Fibroblast of the conjunctiva (primary cell): Measurements from ENCODE around the gene LY86.

Experiments
- DNase-seq: peaks from one replicate; pipeline ENCODE4 v3.0.0-alpha.2; 2010; ENCODE audit warnings: low read depth

LY86 gene

GRCh38 chr6:6682225-6682624 lies 93.7 kb downstream of the LY86 start:
- no peak for DNase-seq

- no peak for DNase-seq
These were observed 95.7 kb downstream of the LY86 start for GRCh38 chr6:6683969-6684833.

- DNase-seq: no peak
These were observed 96.9 kb downstream of the LY86 start for GRCh38 chr6:6685249-6686040.

- no peak for DNase-seq
These were observed 97.7 kb downstream of the LY86 start for GRCh38 chr6:6686176-6686575.

GRCh38 chr6:6686748-6687601 lies 98.5 kb downstream of the LY86 start:
- DNase-seq: no peak

GRCh38 chr6:6688283-6688682 lies 99.8 kb downstream of the LY86 start:
- no peak for DNase-seq

- no peak for DNase-seq
These were observed 100.4 kb downstream of the LY86 start for GRCh38 chr6:6688951-6689350.

- DNase-seq: no peak
These were observed 101.1 kb downstream of the LY86 start for GRCh38 chr6:6689400-6690143.

- no peak for DNase-seq
These were observed 101.6 kb downstream of the LY86 start for GRCh38 chr6:6690144-6690483.

GRCh38 chr6:6694368-6694780 lies 105.9 kb downstream of the LY86 start:
- DNase-seq: no peak

- no peak for DNase-seq
These were observed 106.5 kb downstream of the LY86 start for GRCh38 chr6:6694825-6695624.

- DNase-seq: no peak
These were observed 107.2 kb downstream of the LY86 start for GRCh38 chr6:6695625-6696276.

- no peak for DNase-seq
These were observed 108.5 kb downstream of the LY86 start for GRCh38 chr6:6696867-6697531.

GRCh38 chr6:6697620-6698019 lies 109.1 kb downstream of the LY86 start:
- no peak for DNase-seq

- DNase-seq: peak; percentile 97
These were observed 111.3 kb downstream of the LY86 start for GRCh38 chr6:6699741-6700367.

- DNase-seq: no peak
These were observed 112.1 kb downstream of the LY86 start for GRCh38 chr6:6700407-6701270.

GRCh38 chr6:6701864-6702263 lies 113.3 kb downstream of the LY86 start:
- no peak for DNase-seq

GRCh38 chr6:6703699-6704098 lies 115.2 kb downstream of the LY86 start:
- no peak for DNase-seq
